HG02981 (cell line): ENCODE measurements around the gene WDR74.
"Not testable (repeated sequence)": the region's sequence is repeated elsewhere in the genome, so short reads cannot be mapped to it uniquely, and the experiment has no call there.

ENCODE experiments used
- ATAC-seq: cut with Tn5 transposase; IDR thresholded peaks from one replicate; pipeline ENCODE4 v1.9.1; 2021; ENCODE audit warnings: mild to moderate bottlenecking, moderate library complexity; ENCODE audit not compliant: unreplicated experiment

WDR74 gene

GRCh38 chr11:62842171-62842741 lies 2.9 kb upstream of the WDR74 start:
- ATAC-seq, result no peak

GRCh38 chr11:62841361-62842170 lies 2.2 kb upstream of the WDR74 start:
- peak; percentile 52 for ATAC-seq

GRCh38 chr11:62840721-62841360 lies 1.5 kb upstream of the WDR74 start:
- ATAC-seq, result not testable (repeated sequence)

- ATAC-seq, result no peak
Observed at GRCh38 chr11:62835336-62835735, 4.1 kb downstream of the WDR74 start.

GRCh38 chr11:62832336-62833234 lies 6.8 kb downstream of the WDR74 start, which contains the start of gene TEX54:
Gene TEX54, minus strand, starts transcription at chr11:62832841.
- ATAC-seq, result peak; percentile 7

- ATAC-seq, result peak; percentile 83
Observed at GRCh38 chr11:62831520-62832335, 7.7 kb downstream of the WDR74 start, which contains the start of gene STX5. Gene STX5, minus strand, starts transcription at chr11:62832051. Its CDS starts 808 bp downstream, at chr11:62831243.

- ATAC-seq, result peak; percentile 7
Observed at GRCh38 chr11:62830904-62831519, 8.4 kb downstream of the WDR74 start.

GRCh38 chr11:62828130-62828529 lies 11.3 kb downstream of the WDR74 start:
- ATAC-seq, result not testable (repeated sequence)

GRCh38 chr11:62823677-62824076 lies 15.7 kb downstream of the WDR74 start:
- ATAC-seq, result no peak

- ATAC-seq, result no peak
Observed at GRCh38 chr11:62817129-62817528, 22.3 kb downstream of the WDR74 start.

GRCh38 chr11:62816557-62816956 lies 22.8 kb downstream of the WDR74 start:
- no peak for ATAC-seq

GRCh38 chr11:62811659-62812058 lies 27.7 kb downstream of the WDR74 start:
- ATAC-seq, result no peak

- no peak for ATAC-seq
Observed at GRCh38 chr11:62810748-62811147, 28.6 kb downstream of the WDR74 start.

GRCh38 chr11:62806611-62807121 lies 32.7 kb downstream of the WDR74 start:
- no peak for ATAC-seq

- ATAC-seq, result no peak
Observed at GRCh38 chr11:62805961-62806441, 33.4 kb downstream of the WDR74 start.

GRCh38 chr11:62805076-62805892 lies 34.1 kb downstream of the WDR74 start, which contains the start of gene NXF1:
Gene NXF1, minus strand, starts transcription at chr11:62805440. Its CDS starts 84 bp downstream, at chr11:62805356.
- ATAC-seq, result peak; percentile 72

GRCh38 chr11:62804310-62805075 lies 34.9 kb downstream of the WDR74 start:
- peak; percentile 7 for ATAC-seq
